Measurements from ENCODE around the gene LLGL1.

DNA sequence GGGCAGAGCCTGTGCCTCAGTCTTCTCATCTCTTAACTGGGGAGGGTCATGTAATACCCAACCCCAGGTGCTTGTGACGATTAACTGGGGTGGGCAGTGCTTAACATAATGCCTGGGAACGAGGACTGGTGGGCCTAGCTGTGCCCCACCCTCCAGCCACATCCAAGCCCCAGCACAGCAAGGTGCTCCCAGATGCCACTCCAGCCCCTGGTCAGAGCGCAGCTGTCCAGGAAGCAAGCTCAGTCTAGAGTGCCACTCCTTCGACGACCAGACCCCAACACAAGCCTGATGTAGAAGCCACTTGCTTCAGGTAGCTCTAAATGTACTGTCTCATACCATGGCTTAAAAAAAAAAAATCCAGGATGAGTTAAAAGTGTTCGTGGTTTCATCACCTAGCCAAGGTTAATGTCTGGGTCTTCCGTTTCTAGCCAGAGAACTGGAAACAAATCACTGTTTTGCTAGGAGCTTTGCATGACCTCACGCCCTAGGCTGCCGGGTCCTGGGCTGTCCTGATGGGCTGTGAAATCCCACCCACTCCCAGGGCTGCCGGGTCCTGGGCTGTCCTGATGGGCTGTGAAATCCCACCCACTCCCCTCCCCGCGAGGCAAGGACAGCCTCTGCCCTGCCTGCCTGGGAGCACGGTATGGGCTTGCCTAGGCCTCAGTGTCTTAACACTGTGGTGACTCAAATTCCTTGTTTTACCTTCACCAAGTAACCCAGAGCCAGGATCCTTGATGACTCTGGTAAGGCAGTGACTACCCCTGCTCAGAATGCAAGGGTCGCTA lies 42.7 kb downstream of the LLGL1 start:
- TF ChIP-seq, protein P1, sequence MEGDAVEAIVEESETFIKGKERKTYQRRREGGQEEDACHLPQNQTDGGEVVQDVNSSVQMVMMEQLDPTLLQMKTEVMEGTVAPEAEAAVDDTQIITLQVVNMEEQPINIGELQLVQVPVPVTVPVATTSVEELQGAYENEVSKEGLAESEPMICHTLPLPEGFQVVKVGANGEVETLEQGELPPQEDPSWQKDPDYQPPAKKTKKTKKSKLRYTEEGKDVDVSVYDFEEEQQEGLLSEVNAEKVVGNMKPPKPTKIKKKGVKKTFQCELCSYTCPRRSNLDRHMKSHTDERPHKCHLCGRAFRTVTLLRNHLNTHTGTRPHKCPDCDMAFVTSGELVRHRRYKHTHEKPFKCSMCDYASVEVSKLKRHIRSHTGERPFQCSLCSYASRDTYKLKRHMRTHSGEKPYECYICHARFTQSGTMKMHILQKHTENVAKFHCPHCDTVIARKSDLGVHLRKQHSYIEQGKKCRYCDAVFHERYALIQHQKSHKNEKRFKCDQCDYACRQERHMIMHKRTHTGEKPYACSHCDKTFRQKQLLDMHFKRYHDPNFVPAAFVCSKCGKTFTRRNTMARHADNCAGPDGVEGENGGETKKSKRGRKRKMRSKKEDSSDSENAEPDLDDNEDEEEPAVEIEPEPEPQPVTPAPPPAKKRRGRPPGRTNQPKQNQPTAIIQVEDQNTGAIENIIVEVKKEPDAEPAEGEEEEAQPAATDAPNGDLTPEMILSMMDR (IDR thresholded peaks at IDR 0.05; ENCODE audit: insufficient read depth, low read length, poor library complexity, severe bottlenecking) = no peak
- TF ChIP-seq EZH2phosphoT487 (conservative IDR thresholded peaks at IDR 0.05; ENCODE audit: low read length) = no peak

Data from SU-DHL-6 (cell line).